Measurements from ENCODE around the gene CEP70. TPM values are rescaled to one million over a fixed set of nuclear protein-coding genes. Genes with fewer than 3 reads are reported as not detected.

Gene CEP70
- total RNA-seq, 4 donors from 2014 or later = 27.7 to 53.8 (median 43.5) TPM

DNA sequence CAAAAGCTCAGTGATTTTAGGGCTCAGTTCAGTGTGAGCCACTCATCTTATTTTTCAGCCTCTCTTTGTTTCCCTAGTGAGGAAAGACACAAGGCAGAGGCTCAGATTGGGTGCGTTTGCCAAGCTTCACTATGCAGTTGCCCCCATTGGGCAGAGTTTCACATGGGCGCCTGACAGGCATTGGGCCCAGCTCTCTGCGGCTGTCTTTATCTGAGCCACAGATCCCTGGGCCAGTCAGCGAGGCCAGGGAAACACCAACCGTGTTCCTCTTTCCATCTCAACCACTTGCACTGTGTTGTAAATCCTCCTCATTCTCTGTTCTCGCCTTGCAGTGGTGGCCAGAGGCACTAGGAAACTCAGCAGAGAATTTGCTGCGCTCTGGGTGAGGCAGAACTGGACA lies 148.8 kb downstream of the CEP70 start:
- Histone ChIP-seq H3K4me1 (no peaks in the 10 kb centered on the region), H3K36me3 (no peaks in the 10 kb centered on the region), H3K27me3 (no peaks in the 10 kb centered on the region), H3K4me3 (no peak overlapping the region), H3K9me3 (no peaks in the 10 kb centered on the region), H3K27ac (no peak overlapping the region)
- ATAC-seq = no peak
- WGBS, 2 donors (ENCODE audit: low coverage in 1 of 2) = 82 to 83% methylated on average over 4 to 5 of the region's 7 CpGs
- TF ChIP-seq, protein P1, sequence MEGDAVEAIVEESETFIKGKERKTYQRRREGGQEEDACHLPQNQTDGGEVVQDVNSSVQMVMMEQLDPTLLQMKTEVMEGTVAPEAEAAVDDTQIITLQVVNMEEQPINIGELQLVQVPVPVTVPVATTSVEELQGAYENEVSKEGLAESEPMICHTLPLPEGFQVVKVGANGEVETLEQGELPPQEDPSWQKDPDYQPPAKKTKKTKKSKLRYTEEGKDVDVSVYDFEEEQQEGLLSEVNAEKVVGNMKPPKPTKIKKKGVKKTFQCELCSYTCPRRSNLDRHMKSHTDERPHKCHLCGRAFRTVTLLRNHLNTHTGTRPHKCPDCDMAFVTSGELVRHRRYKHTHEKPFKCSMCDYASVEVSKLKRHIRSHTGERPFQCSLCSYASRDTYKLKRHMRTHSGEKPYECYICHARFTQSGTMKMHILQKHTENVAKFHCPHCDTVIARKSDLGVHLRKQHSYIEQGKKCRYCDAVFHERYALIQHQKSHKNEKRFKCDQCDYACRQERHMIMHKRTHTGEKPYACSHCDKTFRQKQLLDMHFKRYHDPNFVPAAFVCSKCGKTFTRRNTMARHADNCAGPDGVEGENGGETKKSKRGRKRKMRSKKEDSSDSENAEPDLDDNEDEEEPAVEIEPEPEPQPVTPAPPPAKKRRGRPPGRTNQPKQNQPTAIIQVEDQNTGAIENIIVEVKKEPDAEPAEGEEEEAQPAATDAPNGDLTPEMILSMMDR (IDR thresholded peaks at IDR 0.05) = no peak
- TF ChIP-seq EP300 (IDR thresholded peaks at IDR 0.05) (no peak), POLR2AphosphoS5 (IDR thresholded peaks at IDR 0.05) (no peak), POLR2A (IDR thresholded peaks at IDR 0.05) (no peak)

Other genes starting within 250 kb of the CEP70 start
- gene MRAS, start 245.7 kb downstream of the CEP70 start, total RNA-seq = 10 to 100 TPM; 31.8 to 58.1 (median 51.8) TPM
- 1 to 10 TPM in 3 of 4 donors, under 1 TPM in 1; 0.93 to 1.9 (median 1.4) TPM for gene ESYT3, start 159.6 kb downstream of the CEP70 start, total RNA-seq
- 10 to 100 TPM; 12.6 to 21.3 (median 17.6) TPM for gene FAIM, start 14.5 kb upstream of the CEP70 start, total RNA-seq
- gene PIK3CB, start 240.7 kb upstream of the CEP70 start, total RNA-seq = 10 to 100 TPM; 20.3 to 46.4 (median 37.3) TPM

Measured in gastroesophageal sphincter (tissue), 4 donors.